Coronary artery (tissue), 2 donors: ENCODE results near the gene NRXN2.

Experiments
- DNase-seq: peaks from one replicate; pipeline ENCODE4 v3.0.0-alpha.2; 2017; ENCODE audit warnings: low spot score
- H3K27ac ChIP-seq, 2 donors: fragments of 200-600 bp; sonication (generic); one replicate each; pipeline ENCODE4 v1.5.1; 2016 to 2019
- H3K4me3 ChIP-seq: fragments of 200-600 bp; sonication (generic); 2 replicates; pipeline ENCODE4 v1.5.1; 2016; ENCODE audit warnings: mild to moderate bottlenecking, moderate library complexity
- TF ChIP-seq, protein P1 (sequence below): fragments of 200-600 bp; sonication (generic); IDR thresholded peaks from one replicate; pipeline ENCODE4 v1.5.1; 2019; ENCODE audit warnings: antibody characterized with exemption

The NRXN2 gene

GRCh38 chr11:64560139-64560771 lies 162.7 kb downstream of the NRXN2 start:
- TF ChIP-seq, protein P1, sequence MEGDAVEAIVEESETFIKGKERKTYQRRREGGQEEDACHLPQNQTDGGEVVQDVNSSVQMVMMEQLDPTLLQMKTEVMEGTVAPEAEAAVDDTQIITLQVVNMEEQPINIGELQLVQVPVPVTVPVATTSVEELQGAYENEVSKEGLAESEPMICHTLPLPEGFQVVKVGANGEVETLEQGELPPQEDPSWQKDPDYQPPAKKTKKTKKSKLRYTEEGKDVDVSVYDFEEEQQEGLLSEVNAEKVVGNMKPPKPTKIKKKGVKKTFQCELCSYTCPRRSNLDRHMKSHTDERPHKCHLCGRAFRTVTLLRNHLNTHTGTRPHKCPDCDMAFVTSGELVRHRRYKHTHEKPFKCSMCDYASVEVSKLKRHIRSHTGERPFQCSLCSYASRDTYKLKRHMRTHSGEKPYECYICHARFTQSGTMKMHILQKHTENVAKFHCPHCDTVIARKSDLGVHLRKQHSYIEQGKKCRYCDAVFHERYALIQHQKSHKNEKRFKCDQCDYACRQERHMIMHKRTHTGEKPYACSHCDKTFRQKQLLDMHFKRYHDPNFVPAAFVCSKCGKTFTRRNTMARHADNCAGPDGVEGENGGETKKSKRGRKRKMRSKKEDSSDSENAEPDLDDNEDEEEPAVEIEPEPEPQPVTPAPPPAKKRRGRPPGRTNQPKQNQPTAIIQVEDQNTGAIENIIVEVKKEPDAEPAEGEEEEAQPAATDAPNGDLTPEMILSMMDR = no peak
- no peak overlapping the region for H3K4me3 ChIP-seq
- no peak for DNase-seq
- H3K27ac ChIP-seq = no peak overlapping the region

- H3K27ac ChIP-seq = no peak overlapping the region
- no peak overlapping the region for H3K4me3 ChIP-seq
- TF ChIP-seq, protein P1 = no peak
- no peak for DNase-seq
These were observed 163.5 kb downstream of the NRXN2 start for GRCh38 chr11:64559351-64560138.

DNA sequence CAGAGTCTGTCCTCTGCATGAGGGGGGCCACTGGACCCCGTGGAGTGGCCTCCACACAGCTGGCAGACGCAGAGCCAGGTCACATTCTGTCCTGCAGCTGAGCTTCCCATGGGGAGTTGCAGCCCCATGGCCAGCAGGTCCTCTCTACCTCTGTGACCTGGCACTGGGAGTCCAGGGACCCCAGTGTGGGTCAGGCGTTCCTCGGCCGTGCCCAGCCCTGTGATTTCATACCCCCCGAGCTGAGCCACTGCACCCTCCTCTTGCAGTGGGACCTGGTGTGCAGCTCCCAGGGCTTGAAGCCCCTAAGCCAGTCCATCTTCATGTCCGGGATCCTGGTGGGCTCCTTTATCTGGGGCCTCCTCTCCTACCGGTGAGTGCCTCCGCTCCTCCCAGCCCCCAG lies 164.1 kb downstream of the NRXN2 start:
- no peak overlapping the region for H3K4me3 ChIP-seq
- no peak for DNase-seq
- no peak overlapping the region for H3K27ac ChIP-seq
- TF ChIP-seq, protein P1 = no peak

GRCh38 chr11:64558065-64558745 lies 164.8 kb downstream of the NRXN2 start:
- TF ChIP-seq, protein P1 = no peak

DNA sequence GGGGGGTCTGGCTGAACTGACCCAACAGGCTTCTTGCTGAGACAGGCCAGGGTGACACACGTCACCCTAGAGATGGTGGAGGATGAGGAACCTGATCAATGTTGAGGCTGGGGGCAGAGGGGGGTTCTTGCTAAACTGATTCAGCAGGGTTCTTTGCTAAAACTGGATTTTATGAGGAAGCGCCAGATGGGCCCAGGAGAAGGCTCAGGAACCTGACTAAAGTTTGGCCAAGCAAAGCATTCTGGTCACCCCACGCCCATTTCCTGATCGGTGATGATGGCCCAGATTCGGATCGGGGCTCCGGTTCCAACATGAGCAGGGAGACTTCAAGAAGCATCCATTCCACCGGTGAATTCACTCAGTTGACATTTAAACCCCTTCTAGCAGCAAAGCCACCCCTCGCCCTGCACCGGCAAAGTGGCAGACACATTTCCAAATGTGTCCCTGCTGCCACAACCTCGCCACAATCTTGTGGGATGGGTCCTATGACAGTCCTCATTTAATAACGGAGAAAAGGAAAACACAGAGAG lies 166.2 kb downstream of the NRXN2 start:
- Histone ChIP-seq H3K4me3 (no peak overlapping the region), H3K27ac (no peak overlapping the region)
- TF ChIP-seq, protein P1 = no peak
- DNase-seq = no peak

More at GRCh38 chr11:64558065-64558745, 164.8 kb downstream of the NRXN2 start:
- Histone ChIP-seq H3K27ac (no peak overlapping the region), H3K4me3 (no peak overlapping the region)
- DNase-seq = no peak
